Ramos (cell line): Measurements from ENCODE around the gene TMED6.

Source experiments
- in situ Hi-C: fragments of 300-500 bp; cut with MboI; formaldehyde crosslinking; loops from one replicate; pipeline ENCODE4 v1.14.3; 2022; ENCODE audit warnings: low sequenced_read_pairs; ENCODE audit not compliant: unreplicated experiment

Gene TMED6

GRCh38 chr16:69325784-69326171 lies 25.8 kb downstream of the TMED6 start:
- in situ Hi-C loops = no loop called here

DNA sequence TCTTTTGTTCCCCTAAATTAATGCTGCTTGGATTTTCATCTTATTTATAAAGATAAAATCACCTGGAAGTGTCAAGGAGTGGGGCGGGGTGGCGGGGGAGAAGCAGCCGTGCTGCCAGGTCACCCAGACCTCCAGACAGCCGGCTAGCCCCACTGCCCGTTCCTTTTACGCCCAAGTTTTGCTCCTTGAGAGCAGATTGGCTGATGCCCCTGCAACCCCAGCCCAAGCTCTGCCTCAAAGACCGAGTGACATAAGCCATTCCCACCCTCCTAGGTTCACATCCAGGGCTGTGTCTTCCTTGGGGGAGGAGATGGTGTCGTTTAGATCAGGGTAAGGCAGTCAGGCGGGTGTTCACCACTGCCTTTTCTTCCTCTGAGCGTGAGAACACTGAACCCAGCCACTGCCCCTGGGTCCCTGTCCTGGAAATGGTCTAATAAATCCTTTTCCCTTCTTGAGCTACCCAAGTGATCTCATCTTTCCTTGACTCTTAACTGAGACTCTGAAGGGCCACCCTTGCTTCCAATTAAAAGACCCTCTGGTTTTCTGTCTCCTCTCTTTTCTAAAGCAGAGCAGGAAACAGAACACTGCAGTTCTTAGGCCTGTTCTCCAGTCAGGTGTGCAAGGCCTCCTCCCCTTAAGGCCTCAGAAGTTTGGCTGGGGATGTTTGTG lies 26.9 kb downstream of the TMED6 start:
- in situ Hi-C loops = no loop called here

DNA sequence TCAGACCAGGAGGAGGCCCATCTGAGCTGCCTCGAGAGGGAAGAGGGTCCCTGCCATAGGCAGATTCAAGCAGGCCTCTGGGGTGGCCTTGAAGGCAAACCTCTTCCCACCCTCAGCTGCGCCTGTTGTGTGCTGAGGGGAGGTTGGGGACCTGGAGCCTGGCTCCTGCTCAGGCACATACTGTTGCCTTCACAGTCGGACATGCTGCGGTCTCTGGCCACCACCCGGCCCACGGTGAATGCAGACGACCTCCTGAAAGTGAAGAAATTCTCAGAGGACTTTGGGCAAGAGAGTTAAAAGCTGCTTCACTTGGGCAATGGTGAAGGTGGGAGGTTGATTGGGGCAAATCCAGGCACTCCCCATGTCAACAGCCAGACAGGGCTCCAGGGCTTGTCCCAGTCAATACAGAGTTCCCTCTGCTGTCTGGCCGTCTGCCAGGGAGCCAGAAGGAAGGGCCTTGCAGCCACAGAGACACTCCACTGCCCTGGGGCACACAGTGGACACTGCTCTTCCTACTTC lies 27.5 kb downstream of the TMED6 start:
- in situ Hi-C loops = no loop called here

DNA sequence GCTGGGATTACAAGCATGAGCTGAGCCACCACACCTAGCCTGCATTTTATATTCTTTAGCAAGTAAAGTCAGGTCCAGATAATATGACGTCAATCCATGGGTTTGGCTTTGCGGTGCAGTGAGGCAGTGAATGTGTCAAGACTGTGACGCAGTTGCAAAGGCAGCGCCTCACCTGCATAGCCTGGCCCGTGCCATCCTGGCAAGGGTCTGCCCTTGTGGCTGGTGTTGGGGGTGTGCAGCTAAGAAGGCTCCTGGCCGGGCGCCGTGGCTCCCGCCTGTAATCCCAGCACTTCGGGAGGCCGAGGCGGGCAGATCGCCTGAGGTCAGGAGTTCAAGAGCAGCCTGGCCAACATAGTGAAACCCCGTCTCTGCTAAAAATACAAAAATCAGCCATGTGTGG lies 28.2 kb downstream of the TMED6 start:
- in situ Hi-C loops = no loop called here

GRCh38 chr16:69322343-69322742 lies 29.2 kb downstream of the TMED6 start:
- in situ Hi-C loops = no loop called here

DNA sequence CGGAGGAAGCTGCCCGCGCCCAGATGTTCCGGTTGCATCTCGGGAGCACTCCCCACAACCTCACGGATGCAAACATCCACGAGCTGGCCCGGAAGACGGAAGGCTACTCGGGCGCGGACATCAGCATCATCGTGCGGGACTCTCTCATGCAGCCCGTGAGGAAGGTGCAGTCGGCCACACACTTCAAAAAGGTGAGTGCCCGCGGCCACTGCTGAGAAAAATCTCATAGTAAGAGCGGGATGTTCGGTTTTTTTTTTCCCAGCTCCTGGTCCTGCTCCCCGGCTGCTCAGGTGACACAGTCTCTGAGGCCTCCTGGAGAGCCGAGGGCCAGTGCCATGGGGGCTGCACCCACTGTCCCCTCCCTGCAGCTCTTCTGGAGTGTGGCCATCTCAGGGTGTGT lies 30.5 kb downstream of the TMED6 start:
- in situ Hi-C loops = no loop called here

- in situ Hi-C loops = no loop called here
Observed at GRCh38 chr16:69320740-69321073, 30.9 kb downstream of the TMED6 start.

DNA sequence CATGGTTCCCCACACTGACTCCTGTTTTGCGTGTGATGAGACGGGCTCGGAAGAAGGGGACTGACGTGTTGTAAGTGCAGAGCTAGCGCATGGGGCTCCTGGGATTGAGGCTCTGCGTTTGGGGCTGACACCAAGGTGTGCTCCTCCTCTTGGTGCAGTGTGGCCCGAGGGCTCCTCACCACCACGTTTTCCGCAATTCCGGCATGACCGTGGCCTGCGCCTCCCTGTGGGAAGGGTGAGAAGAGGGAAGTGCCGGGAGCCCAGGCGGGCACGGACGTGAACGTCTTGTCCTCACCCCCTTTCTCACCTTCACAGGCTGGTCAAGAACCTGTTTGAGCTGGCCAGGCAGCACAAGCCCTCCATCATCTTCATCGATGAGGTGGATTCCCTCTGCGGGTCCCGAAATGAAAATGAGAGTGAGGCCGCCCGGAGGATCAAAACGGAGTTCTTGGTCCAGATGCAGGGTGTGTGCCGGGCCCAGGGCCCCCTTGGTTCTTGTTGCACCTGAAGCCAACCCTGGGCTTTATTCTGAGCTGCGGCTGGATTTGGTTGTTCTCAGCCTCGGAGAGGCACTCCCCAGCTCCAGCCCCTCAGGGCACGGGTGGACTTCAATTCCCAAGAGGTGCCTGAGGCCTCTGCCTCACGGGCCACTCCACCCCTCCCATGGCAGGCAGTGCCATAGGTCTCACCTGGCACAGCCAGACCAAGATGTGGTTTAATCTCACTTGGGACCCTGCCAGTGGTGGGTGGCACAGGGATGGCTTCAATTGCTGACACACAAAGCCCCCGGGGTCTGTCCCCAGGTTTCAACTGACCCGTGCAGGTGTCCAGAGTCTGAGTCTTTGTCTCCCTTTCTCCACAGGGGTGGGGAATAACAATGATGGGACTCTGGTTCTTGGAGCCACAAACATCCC lies 31.5 kb downstream of the TMED6 start:
- in situ Hi-C loops = no loop called here

DNA sequence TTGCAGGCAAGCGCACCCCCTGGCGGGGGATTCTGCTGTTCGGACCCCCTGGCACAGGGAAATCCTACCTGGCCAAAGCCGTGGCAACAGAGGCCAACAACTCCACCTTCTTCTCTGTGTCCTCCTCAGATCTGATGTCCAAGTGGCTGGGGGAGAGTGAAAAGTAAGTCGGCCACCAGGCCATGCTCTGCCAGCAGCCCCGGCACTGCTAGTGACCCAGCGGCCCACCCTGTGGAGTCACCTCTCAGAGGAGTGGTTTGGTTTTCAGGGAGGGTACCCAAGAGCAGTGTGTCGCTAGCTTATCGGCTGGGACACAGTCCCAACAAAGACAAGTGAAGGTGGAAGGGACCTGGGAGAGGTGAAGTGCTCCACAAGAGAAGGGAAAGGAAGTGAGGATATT lies 32.2 kb downstream of the TMED6 start:
- in situ Hi-C loops = no loop called here

DNA sequence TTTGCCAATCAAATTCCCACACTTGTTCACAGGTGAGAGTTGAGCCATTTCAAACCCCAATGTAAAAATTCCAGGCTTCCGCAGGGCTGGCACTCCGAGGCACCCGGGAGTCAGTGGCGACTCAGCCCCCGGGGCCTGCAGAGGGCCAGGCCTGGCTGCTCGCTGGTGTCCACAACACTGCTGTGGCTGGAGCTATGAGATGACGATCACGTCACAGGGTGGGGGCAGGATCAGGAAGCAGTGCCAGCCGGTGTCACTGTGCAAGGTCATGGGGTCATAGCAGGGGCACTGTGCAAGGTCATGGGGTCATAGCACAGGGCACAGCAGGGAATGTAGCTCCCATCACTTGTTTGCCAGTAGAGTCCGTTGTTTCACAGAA lies 32.7 kb downstream of the TMED6 start:
- in situ Hi-C loops = no loop called here

- in situ Hi-C loops = no loop called here
Observed at GRCh38 chr16:69318177-69318910, 33.2 kb downstream of the TMED6 start.

DNA sequence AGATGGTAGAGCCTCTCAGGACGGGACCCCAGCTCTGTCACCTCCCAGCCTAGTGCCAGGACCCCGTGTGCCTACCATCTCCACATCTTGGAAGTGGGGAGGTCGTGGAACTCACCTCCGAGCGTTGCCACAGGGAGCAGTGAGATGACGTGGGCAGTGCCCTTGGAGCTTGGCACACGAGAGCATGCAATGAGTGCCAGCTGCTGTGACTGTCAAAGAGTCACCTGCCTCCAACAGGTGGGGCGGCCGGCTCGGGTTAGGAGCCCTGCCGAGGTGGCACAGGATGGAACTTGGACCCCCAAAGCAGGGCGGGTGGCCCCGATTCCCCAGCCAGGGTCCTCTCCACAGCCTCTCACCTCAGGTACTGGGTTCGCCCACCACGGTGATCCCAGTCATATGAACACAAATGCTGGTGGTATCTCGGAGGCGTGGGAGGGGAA lies 35.0 kb downstream of the TMED6 start:
- in situ Hi-C loops = no loop called here

DNA sequence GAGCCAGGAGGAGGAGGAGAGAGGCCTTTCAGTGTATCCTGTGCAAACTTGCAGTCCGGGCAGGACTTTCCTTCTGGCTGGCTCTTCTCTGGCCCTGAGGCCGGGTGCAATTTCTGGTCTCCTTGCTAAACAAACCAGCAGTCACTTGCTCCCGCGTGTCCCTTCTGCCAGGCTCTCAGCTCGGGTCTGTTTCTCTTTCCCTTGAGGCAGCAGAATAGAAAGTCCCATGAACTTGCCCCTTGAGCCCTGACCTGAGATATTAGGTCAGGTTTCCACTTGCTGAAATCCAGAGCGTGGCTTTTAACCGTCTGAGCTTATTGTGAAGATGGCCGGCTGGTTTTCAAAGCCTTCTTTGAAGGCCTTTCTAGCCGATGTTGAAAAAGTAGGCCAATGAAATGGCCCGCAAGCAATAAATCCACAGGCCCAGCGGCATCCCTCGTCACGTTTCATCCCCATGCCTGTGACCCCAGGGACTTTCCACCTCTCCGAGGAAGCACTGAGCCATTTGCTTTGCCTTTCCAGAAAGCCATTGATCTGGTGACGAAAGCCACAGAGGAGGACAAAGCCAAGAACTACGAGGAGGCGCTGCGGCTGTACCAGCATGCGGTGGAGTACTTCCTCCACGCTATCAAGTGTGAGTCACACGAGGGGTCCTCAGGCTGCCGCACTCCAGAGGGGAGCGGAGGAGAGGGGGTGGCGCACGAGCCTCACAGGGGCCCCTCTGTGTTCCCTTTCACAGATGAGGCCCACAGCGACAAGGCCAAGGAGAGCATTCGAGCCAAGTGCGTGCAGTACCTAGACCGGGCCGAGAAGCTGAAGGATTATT lies 35.9 kb downstream of the TMED6 start:
- in situ Hi-C loops = no loop called here

- in situ Hi-C loops = no loop called here
Observed at GRCh38 chr16:69314534-69314933, 37.1 kb downstream of the TMED6 start.

DNA sequence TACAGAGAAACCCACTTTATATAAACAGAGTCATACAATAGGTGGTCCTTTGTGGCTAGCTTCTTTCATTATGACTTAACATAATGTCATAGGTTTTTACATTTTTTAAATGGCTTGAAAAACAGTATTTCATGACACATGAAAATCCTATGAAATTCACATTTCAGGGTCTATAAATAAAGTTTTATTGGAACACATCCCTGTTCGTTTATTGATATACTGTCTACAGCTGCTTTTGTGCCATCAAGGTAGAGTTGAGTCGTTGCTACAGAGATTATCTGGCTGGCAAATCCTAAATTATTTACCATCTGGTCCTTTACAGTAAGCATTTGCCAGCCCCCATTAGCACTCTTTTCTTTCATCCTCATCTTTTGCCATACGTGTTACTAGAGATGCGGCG lies 38.1 kb downstream of the TMED6 start:
- in situ Hi-C loops = no loop called here

DNA sequence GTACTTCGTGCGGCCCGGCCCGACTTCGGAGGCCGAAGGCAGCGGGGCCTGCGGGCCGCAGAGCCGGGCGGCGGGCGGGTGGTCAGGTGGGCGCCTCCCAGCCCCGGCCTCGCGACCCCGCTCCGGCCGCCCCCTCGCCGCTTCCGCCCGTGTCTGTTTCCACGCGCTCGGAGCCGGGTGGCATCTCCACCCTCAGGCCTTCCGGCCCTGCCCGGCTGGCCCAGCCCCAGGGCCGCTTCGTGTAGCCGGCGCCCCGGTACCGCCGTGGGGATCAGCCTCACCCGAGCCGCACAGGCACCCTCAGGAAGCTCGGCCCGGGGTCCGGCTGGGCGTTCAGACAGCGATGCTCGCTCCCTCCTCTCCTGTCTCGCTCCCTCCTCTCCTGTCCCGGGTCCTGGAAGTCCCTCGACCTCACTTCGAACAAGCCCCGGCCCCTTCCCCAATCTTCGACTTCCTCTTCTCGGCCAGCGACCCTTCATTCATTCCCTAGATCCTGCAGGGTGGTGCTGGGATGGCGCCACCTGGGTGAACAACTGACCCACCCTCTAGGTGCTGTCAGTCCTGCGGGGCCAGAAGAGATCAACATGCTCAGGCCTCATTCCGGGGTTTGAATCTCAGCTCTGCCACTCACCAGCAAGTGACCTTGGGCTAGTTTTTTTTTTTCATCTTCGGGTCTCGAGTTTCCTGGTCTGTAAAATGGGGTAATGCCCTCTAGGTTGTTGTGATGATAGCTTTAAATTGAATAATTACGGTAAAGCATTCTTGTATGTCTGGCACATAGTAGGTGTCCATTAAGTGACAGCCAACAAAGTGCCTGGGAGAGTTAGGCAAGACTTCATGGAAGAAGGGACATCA lies 39.8 kb downstream of the TMED6 start:
- in situ Hi-C loops = no loop called here

GRCh38 chr16:69310653-69311532 lies 40.7 kb downstream of the TMED6 start, which contains the start of gene VPS4A:
TSS of gene VPS4A (plus strand) at chr16:69311350. CDS start at chr16:69311512, 162 bp downstream.
- in situ Hi-C loops = no loop called here

- in situ Hi-C loops = no loop called here
Observed at GRCh38 chr16:69309316-69309715, 42.3 kb downstream of the TMED6 start.
